A549 treated with CORT108297 at 1 μM for 4 hours (cell line): ENCODE measurements around the gene SAMSN1. TPM values are rescaled to one million over a fixed set of nuclear protein-coding genes. Genes with fewer than 3 reads are reported as not detected.

Experiments
- total RNA-seq: library from RNA; stranded (reverse); fragments of 200-300 nt; extraction: Qiagen RNA extraction; gene quantifications from 5 replicates; pipeline ENCODE4 v1.2.3, GENCODE V29; 2022

Gene SAMSN1
- not detected in 5 replicates for total RNA-seq

GRCh38 chr21:14545906-14546480, at the start of gene SAMSN1:
Gene SAMSN1 (minus strand): TSS chr21:14546315. CDS start chr21:14546261, 54 bp downstream.

Other genes starting within 250 kb of the SAMSN1 start
- gene HSPA13, start 163.2 kb downstream of the SAMSN1 start, total RNA-seq, result 11.7 to 19.1 TPM (median 15.8 TPM) in 5 replicates